GM21717 (cell line): ENCODE measurements around the gene C4BPA.

Source experiments
- ATAC-seq: cut with Tn5 transposase; IDR thresholded peaks from one replicate; pipeline ENCODE4 v1.9.1; 2021; ENCODE audit warnings: mild to moderate bottlenecking, moderate library complexity; ENCODE audit not compliant: unreplicated experiment

The C4BPA gene

DNA sequence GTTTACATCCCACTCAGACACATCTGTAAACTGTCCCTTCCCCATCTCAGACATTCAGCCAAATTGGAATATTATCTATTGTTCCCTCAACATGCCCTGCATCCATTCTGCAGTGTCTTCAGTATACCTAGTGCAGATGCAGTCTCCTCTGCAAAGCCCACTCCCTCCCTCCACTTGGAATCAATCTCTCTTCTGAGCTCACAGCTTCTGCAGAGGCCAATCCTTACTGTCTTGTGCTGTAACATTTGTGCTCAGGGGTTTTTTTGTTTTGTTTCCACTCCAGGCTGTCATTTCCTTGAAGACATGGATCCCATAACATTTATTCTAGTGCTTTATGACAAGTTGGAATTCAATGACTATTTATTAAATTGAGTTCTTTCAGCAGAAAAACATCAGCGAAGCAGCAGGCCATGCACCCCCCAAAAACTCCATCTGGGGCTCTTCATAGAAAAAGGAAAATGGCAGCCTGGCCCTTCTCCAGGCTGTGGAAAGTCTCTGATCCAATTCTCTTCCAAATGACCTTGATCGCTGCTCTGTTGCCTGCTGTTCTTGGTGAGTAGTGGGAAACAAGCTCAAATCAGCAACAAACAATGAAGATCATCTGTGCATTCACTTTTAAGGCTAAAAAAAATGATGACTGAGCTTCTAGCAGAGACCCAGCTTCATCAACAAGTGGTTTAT lies 8.7 kb downstream of the C4BPA start:
- no peak for ATAC-seq

DNA sequence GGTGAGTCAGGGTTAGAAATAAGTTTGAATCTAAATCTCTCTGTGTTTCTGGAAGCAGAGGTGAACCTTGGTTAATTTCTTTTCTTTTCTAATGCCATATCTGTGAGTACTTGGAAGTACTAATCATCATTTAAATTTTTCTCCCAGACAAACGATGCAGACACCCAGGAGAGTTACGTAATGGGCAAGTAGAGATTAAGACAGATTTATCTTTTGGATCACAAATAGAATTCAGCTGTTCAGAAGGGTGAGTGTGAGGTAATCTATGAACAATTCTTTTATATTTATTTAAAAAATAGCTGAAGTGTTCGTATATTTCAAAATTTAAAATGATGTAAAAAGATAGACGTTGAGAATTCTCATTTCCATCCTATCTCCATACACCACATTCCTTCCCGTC lies 11.2 kb downstream of the C4BPA start:
- no peak for ATAC-seq

DNA sequence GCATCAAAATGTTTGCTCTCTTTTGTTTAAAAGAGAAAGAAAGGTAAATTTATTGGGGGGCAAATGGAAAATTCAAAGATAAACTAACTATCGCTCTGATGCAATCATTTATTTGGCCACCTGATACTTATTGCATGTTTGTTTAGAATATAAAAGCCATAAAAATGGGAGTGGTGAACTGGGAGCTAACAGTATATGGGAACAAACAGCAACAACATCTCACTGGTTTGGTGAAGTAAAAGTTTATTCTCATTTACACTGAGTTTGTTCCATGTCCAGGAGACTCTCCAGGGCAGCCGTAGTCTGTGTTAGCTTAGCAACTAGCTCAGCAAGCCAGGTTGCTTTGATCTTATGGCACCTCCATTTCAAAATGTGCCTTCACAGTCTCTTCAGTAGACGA lies 20.4 kb downstream of the C4BPA start:
- no peak for ATAC-seq

DNA sequence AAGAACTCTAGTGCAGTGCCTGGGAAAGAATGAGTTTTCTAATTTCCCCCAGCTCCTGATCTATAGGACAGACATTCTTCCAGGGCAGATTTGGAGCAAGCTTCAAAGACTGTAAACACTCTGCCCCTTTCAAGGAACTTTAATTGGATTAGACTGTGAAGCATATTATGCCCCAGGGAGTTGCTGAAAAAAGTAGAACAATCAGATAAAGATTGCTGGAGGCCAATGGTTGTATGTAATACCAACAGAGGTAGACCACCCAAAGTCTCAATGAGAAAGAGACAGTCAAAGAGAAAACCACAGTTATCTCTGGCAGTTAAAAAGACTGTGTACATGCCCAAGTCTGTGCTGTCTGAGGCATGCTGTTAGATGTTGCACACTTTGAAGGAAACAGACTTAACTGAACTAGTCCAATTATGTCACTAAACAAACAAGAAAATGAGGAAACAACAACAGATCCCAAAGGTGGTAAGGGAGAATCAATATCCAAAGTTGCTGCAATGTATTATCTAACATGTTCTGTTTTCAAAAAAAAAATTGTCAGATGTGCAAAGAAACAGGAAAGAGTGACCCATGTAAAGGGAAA lies 24.4 kb downstream of the C4BPA start:
- no peak for ATAC-seq

DNA sequence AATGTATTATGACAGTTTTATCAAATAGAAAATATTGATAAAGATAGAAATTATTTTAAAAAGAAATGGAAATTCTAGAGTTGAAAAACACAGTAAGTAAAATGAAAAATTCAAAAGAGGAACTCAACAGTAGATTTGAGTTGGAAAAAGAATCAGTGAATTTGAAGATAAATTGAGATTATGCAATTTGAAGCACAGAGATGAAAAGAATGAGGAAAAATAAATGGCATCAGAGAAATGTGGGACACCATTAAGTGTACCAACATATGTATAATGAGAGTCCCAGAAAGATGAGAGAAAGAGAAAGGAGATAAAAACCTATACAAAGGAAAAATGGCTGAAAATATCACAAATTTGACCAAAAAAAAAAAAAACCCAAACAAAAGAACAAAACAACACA lies 25.0 kb downstream of the C4BPA start:
- no peak for ATAC-seq

DNA sequence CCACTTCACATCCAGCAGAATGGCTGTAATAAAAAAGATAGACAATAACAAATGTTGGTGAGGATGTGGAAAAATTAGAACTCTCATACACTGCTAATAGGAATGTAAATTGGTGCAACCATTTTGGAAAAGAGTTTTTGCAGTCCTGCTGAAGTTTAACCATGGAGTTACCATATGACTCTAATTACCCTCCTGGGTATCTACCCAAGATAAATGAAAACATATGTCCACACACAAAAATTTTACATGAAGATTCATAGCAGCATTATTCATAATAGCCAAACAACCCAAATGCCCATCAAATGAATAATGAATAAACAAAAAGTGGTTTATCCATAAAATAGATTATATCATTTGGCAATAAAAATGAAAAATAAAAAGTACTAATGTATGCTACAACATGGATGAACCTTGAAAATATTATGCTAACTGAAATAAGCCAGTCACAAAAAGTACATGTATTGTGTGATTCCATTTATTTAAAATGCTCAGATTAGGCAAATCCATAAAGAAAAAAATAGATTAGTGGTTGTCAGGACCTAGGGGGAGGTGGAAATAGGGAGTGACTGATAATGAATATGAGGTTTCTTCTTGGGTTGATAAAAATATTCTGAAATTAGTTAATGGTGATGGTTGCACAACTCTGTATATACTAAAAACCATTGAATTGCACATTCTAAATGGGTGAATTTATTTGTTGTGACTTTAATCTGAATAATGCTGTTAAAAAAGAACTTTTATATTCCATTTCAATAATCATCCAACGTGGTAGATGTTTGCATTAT lies 26.4 kb downstream of the C4BPA start:
- ATAC-seq: no peak

DNA sequence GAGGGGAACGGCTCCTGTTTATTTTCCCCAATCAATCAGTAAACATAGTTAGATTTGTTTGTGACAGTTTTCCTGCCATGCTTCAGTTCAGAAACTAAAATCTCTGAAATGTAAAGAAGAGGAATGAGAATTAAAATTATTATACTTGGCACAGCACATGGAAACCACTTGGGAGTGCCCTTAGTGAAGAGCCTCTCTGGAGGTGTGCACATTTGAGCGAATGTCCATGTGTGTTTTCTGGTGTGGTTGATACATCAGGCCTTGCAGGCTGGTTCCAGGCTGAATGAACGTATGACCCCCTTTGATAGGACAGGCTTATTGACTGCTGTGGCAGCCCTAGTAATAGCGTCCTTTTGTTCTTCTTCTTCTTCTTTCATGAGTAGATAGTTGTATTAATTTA lies 27.1 kb downstream of the C4BPA start:
- no peak for ATAC-seq

DNA sequence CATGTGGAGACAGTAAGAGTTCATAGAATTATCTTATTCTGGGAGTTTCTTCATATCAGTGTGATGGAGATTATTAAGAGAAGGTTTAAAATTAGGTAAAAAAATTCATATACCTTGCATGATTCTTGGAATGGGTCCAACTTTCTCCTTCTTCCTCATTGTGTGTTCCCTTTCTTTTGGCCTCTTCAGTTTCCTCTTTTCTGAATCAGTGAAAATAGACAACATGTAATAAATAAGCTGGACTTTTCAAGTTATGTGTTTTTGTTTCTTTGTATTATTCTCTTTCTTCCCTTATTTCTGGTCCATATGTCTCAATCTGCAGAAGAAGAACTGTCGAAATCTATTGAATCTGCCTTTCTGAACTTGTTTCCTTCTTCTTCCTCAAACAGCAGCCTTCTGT lies 30.5 kb downstream of the C4BPA start:
- no peak for ATAC-seq

DNA sequence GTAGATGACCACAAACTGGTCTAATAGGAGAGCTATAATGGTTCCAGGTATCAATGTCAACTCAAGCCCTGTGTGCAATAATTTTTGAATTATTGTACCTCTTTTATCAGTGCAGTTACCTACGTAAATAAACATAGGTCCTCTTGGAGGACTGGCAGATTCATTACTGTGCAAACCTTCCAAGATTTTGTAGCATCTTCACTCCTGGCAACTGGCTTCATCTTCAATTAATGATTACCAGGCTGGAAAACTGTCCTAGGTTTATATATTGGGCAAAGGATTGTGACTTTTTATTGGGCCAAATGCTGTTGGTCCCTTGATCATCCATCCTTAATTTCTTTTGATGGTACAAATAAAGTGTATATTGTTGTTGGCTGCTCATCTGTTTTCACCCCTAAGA lies 35.6 kb downstream of the C4BPA start:
- ATAC-seq: no peak

DNA sequence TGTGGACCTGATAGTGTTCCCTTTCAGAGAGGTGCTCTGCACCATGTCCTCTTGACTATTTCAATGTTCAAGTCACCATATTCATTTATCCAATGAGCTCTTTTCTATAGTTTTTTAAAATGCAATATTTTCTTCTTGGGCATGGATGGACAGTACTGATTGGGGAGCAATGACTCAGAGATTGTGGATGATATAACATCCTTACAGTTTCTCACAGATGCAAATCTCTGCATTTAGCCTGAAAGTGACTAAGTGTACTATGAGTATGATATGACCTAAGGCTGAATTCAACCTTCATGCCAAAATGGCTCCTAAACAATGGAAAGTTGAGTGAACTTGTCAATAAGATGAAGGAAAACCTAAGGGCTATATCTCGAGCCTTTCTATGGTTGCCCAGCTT lies 36.5 kb downstream of the C4BPA start:
- no peak for ATAC-seq

DNA sequence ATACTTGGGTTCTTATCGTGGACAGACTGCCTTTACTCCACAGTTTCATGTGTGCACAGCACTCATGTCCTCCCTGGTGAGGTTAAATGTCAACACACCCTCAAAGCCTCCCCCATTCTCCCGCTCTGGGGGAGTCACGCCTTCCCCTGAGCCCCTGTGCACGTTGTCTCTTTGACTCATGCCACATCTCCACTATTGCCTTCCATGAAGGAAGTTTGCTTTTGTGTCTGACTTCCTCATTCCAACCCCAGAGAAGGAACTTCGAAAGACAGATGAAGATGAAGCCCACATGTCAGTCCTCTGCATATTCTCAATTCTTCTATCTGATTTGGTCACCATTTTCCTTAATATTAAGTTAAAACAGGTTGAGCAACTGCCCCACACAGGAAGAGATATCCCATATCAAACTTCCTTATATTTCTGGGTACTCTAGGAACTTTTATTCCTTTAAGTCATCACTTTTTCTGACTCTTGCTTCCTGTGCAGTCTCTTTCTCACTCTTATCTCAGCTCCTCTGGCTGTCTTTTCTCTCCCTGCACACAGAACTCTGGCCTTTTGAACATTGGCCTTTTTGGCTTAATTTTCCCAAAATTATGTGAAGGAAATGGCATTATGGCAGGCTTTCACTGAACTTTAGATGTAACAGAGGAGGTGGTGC lies 41.5 kb downstream of the C4BPA start:
- no peak for ATAC-seq

DNA sequence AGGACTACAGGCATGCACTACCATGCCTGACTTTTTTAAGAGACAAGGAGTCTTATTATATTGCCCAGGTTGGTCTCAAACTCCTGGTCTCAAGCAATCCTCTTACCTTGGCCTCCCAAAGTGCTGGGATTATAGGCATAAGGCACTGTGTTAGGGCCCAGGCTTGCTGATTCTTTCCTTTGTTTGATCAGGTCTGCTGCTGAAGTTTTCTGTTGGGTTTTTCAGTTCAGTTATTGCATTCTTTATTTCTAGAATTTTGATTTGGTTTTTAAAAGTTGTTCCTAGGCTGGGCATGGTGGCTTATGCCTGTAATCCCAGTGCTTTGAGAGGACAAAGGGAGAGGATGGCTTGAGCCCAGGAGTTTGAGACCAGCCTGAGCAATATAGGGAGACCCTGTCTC lies 47.9 kb downstream of the C4BPA start:
- no peak for ATAC-seq

DNA sequence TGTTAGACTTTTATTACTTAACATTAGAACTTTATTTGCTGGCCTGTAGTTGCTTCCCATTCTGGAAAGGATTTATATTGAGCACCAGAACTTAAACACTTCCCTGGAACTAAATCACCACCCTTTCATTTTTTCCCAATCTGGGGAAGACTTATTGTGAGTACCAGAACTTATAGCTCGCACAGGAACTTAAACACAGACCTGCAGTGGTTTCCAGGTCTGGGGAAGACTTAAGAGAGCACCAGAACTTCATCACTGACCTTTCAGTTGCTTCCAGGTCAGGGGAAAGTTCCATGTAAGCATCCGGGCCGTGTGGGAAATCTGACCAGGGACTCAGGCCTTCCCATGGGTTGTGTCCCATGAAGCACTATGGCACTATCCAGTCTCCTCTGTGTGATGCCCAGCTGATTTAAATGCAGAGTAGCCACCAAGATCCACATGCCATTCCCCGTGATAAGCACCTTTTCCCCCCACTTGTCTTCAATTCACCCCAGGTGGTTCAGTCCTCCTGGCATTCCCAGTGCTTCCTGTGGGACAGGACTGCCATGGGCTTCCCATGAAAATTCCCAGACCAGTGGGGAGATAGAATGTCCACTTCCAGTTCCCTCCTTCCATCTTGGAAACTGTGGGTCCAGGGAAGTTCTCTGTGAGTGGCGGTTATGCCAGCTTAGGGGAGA lies 48.9 kb downstream of the C4BPA start:
- no peak for ATAC-seq

DNA sequence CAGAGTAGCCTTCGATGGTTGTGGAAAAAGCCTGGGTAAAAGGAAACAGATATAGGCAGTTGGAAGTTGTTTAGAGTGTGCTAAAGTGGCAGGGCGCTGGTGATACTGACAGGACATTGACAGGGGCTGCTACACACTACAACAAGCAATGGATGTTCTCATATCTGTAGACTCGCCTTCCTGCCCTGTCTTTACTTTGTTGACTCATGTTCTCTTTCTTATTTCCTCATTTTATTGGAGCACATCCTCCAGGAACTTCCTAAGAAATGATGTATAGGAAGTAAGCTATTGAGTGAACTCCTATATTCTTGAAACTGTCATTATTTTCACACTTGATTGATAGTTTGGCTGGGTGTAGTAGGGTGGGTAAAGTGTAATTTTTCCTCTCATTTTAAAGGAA lies 51.0 kb downstream of the C4BPA start:
- ATAC-seq: no peak

DNA sequence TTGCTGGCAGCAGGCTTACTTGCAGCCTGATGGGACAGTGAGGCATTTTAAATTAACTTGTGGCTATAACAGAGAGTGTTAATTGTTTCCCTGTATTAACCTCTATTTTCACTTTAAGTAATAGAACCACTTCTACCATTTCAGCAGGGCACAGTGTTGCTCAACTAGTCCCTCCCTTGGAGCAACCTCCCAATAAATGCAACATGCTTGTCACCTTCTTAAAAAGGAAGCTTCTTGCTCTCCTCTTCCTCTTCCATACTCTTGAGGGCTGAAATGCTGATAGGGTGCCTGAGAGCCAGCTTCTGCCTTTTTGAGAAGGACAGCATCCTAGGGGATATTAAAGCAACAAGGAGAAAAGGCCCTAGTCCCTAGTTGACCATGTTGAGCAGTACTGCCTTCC lies 52.1 kb downstream of the C4BPA start:
- ATAC-seq: no peak

DNA sequence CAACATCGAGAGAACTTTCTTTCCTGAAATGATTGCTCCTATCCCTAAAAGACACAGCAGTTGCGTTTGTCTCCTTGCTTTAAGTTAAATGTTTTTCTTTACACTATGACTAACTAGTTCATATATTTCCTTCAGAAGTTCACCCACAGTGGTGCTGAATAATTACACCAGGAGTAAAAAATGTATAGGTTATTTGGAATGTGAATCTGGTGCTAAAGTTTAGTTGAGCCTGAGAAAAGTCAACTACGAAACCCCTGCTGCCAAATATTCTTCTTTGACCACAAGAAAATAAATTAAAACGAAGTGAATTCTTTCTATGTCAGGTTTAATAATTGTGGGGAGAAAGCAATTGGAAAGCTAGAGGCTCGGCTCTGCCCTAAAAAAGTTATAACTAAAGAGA lies 52.8 kb downstream of the C4BPA start:
- ATAC-seq: no peak

DNA sequence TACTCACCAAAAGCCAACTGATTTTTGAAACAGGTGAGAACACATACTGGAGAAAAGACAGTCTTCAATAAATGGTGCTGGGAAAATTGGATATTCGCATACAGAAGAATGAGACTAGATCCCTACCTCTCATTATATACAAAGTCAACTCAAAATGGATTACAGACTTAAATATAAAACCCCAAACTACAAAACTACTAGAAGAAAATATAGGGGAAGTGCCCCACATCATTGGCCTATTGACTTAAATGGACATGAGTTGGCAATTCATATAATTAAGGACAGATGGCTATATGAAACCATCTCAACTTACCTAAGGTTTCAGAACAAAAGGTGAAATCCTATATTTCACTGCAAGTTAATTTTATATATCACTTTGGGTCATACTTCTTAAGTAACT lies 60.1 kb downstream of the C4BPA start:
- ATAC-seq: no peak

DNA sequence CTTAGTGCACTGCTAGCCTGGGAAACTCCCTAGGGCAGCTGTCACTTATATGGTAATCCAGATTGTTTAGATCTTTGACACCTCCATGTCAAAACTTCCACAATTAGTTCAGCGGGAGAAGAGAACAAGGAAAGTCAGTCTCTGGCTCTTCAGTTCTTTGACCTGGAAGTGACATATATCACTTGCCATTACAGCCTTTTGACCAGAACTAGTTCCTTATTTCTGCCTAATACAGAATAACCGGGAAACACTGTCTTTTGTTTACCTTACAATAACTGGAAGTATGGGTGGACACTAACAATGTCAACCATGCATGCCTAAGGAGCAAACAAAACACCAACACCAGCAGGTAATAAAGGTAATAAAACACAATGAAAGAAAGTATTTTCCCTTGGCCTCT lies 68.3 kb downstream of the C4BPA start:
- ATAC-seq: no peak

DNA sequence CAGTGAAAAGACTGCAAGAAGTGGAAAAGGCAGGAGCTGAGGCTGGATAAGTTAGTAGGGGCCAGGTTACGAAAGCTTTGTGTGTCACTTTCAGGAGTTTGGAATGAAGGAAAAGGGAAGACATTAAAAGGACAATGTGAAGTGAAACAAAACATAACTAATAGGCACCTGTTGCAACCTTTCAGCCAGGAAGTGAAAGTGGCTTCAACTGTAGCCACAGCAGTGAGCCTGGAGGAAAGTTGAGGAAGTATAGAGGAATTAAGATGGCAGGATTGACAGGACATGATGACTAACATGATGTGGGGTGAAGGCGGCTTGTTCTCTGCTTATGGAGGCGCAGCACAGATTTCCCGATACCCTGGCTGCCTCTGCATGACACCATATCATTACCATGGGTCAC lies 68.9 kb downstream of the C4BPA start:
- no peak for ATAC-seq

DNA sequence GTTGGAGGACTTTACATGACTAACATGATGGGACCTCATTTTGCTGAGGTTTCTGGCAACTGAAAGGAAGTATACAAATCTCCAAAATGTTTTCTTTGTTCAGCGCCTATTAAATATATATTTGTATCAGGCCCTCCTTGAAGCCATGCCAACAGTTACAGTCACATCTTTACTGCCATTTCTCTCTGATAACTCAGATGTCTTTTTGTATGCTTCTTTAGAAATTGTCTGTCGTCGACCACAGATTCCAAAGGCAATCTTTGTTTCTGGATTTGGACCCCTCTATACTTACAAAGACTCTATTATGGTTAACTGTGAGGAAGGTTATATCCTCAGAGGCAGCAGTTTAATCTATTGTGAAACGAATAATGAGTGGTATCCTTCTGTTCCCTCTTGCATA lies 69.4 kb downstream of the C4BPA start:
- no peak for ATAC-seq

DNA sequence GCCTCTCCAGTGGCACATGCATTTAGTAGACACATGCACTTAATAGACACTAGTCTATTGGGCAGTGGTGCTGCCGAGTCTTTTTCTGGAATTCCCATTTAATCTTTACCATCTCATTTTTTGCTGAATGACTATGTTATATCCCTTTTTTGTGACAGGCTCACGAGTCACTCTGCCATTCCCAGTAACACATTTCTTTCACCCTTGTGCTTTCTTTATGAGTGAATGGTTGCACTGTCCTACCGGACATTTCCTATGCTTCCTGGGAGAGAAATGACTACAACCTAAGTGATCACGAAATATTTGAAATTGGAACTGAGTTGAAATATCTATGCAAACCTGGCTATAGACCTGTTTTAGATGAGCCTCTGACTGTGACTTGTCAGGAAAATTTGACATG lies 70.9 kb downstream of the C4BPA start:
- ATAC-seq: no peak
